ENCODE measurements around the gene ZBTB43. TPM values are rescaled to one million over a fixed set of nuclear protein-coding genes. Genes with fewer than 3 reads are reported as not detected.
A peak's percentile ranks its signal among the peaks of the same experiment; 100 is the strongest.

ZBTB43 gene
- total and polyA plus RNA-seq, 2 of the 4 experiments (the other 2 are of a cell fraction) = 4.5 to 15.1 TPM

DNA sequence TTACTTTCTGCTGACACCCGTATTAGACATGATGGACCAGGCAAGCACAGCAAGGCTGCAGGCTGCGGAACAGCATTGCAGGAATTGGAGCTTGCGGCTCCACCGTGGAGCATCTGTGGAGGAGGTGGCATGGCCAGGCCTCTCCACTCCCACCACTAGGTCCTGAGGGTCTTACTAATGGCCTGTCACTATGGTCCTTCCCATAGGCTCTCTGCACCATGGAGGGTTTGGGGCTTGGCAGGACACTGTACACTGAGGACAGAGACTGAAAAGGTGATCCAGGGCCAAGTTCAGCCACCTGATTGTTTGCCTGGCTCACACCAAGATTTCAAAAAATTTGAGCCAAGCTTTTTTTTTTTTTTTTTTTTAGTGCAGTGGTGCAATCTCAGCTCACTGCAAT lies 14.3 kb upstream of the ZBTB43 start:
- H4K5ac ChIP-seq (ENCODE audit: low read depth, low read length) = no peak overlapping the region
- no peak overlapping the region for H2AK9ac ChIP-seq (replicated peaks; ENCODE audit: low read depth, low read length, poor library complexity)
- no peak overlapping the region for H3K23ac ChIP-seq (ENCODE audit: low read depth, low read length)
- H2AK5ac ChIP-seq (ENCODE audit: low read depth, low read length) = peak overlapping the region; percentile 85
- H4K8ac ChIP-seq (ENCODE audit: low read depth in 2 of 2, low read length in 2 of 2) = no peak overlapping the region
- BruUV-seq (replicated peaks) = no TSS peak
- H3K79me1 ChIP-seq (ENCODE audit: low read depth in 1 of 2, low read length in 2 of 2) = no peaks in the 10 kb centered on the region
- H2BK5ac ChIP-seq (ENCODE audit: low read depth, low read length, poor library complexity, severe bottlenecking) = no peak overlapping the region
- ChIA-PET POLR2A (ENCODE audit: unreplicated experiment) (no interaction called here), CTCF (interaction anchor here (0.6 to 1.2 kb wide), 2 partner anchors 9 to 292 kb away, joined by 3 to 4 read pairs; no protein-coding TSS in a partner anchor)
- H3K4me3 ChIP-seq (ENCODE audit: insufficient read depth, low read depth, low read length) = no peak overlapping the region
- H4K91ac ChIP-seq (ENCODE audit: insufficient read depth, low read depth, low read length) = no peak overlapping the region
- H3K27me3 ChIP-seq (ENCODE audit: control insufficient read depth, insufficient read depth, low read length) = peaks cover 9% of the 10 kb centered on the region
- intact Hi-C loops (cut with micrococcal nuclease) (no loop called here), dilution Hi-C loops (cut with HindIII; ENCODE audit: low sequenced_read_pairs, unreplicated experiment) (no loop called here), in situ Hi-C loops (cut with MboI; ENCODE audit: low sequenced_read_pairs) (no loop called here)
- DNase-seq (no peak), ATAC-seq (ENCODE audit: low read depth) (no peak)
- H2BK20ac ChIP-seq (ENCODE audit: low read depth, low read length) = 0 out of 2 replicates have a peak overlapping the region, but pooled peaks have one; percentile 34
- no peak overlapping the region for H3K27ac ChIP-seq (ENCODE audit: insufficient read depth, low read length)
- no peak overlapping the region for H3K9ac ChIP-seq (ENCODE audit: low read depth, low read length)
- H3K9me1 ChIP-seq (ENCODE audit: insufficient read depth, low read length) = peaks cover 13% of the 10 kb centered on the region
- TF ChIP-seq NFE2L2 (IDR thresholded peaks at IDR 0.05; ENCODE audit: low read depth, low read length) = no peak
- no peaks in the 10 kb centered on the region for H3K9me3 ChIP-seq (ENCODE audit: control insufficient read depth, insufficient read depth, low read length)
- H3K4me1 ChIP-seq (ENCODE audit: control insufficient read depth, insufficient read depth, low read length) = peaks cover 12% of the 10 kb centered on the region
- no peak overlapping the region for H2BK15ac ChIP-seq (ENCODE audit: low read depth, low read length)
- H3K18ac ChIP-seq (ENCODE audit: low read depth, low read length) = 0 out of 2 replicates have a peak overlapping the region, but pooled peaks have one; percentile 20
- peak overlapping the region; percentile 43; the same call in 1 of the 2 replicates for H3K4ac ChIP-seq (ENCODE audit: low read depth, low read length)
- no peak overlapping the region for H3K56ac ChIP-seq (ENCODE audit: extremely low read depth, insufficient read depth, low read length)
- WGBS, 2 experiments (ENCODE audit: extremely low coverage in 2 of 2, insufficient read length in 1 of 2) = no CpG with 5 or more reads among the region's 4 CpGs
- H2AFZ ChIP-seq (replicated peaks; ENCODE audit: low read length, poor library complexity) = peak overlapping the region; percentile 62
- H4K20me1 ChIP-seq (ENCODE audit: insufficient read depth, low read length) = 0 out of 2 replicates have a peak, but pooled peaks cover 5% of the 10 kb centered on the region
- H3K36me3 ChIP-seq (ENCODE audit: control insufficient read depth, insufficient read depth, low read length) = no peaks in the 10 kb centered on the region
- no peak overlapping the region for H3K14ac ChIP-seq (replicated peaks; ENCODE audit: low read depth, low read length)
- H3K4me2 ChIP-seq (ENCODE audit: low read depth, low read length) = no peak overlapping the region
- H2BK120ac ChIP-seq (ENCODE audit: low read depth, low read length) = no peak overlapping the region; the same call in 1 of the 2 replicates

Measured in IMR-90 (cell line).